HCT116 (cell line): ENCODE data around the gene CORO2A. TPM values are rescaled to one million over a fixed set of nuclear protein-coding genes. Genes with fewer than 3 reads are reported as not detected.

ENCODE experiments used
- ATAC-seq: fragments of 200-7000 bp; cut with Tn5 transposase; 2 replicates; pipeline ENCODE4 v1.9.1; 2020; ENCODE audit warnings: mild to moderate bottlenecking, moderate library complexity
- BruUV-seq: library from RNA; stranded (reverse); fragments of 400-500 nt; replicated peaks from 2 replicates; lab custom pipeline; 2021; lab: Mats Ljungman, UMichigan
- CTCF ChIA-PET: fragments of 300-600 bp; sonication (Branson Sonifier 250); formaldehyde crosslinking; loops from one replicate; lab custom pipeline; 2021; ENCODE audit warnings: antibody characterized with exemption; lab: Charles Lee
- POLR2A ChIA-PET: fragments of 300-600, 350-600 bp; sonication (Branson Sonifier 250); formaldehyde crosslinking; loops from one replicate; lab custom pipeline; 2021; ENCODE audit warnings: antibody characterized with exemption; lab: Charles Lee
- RAD21 ChIA-PET, 2 experiments: fragments of 300-600 bp; sonication (Branson Sonifier 250); formaldehyde crosslinking; loops; one replicate each; lab custom pipeline; 2023; ENCODE audit warnings: low total read pairs in 2 of 2; ENCODE audit not compliant: uncharacterized antibody in 2 of 2, unreplicated experiment in 2 of 2, low non-redundant PET in 1 of 2; lab: Charles Lee
- DNase-seq: peaks from one replicate; pipeline ENCODE4 v3.0.0-alpha.2; 2010; ENCODE audit warnings: low read depth, low spot score
- H2AFZ ChIP-seq: fragments of 200-600 bp; shearing (Covaris generic), sonication (generic); 2 replicates; pipeline ENCODE4 v1.6.1; 2017; ENCODE audit warnings: low read depth, mixed run types, mixed read lengths, antibody characterized with exemption, low read length; ENCODE audit not compliant: poor library complexity, severe bottlenecking
- H3K27ac ChIP-seq: 2 replicates; pipeline ENCODE4 v1.5.1; 2012; ENCODE audit warnings: low read depth, low read length
- H3K27me3 ChIP-seq: fragments of 200-600 bp; sonication (generic); 2 replicates; pipeline ENCODE4 v1.6.1; 2016; ENCODE audit warnings: mixed run types, low read length, mixed read lengths; ENCODE audit not compliant: insufficient read depth
- H3K36me3 ChIP-seq, 2 experiments: fragments of 200-500 bp in 1 of 2; fragments of 200-600 bp in 1 of 2; sonication (Bioruptor generic) in 1 of 2; sonication (generic) in 1 of 2; 2 replicates each; pipeline versions ENCODE4 v1.5.1 to v1.6.1; 2014 to 2016; ENCODE audit warnings: low read length in 2 of 2, inconsistent platforms in 1 of 2, mixed read lengths in 1 of 2, mixed run types in 1 of 2; ENCODE audit not compliant: insufficient read depth in 2 of 2, control insufficient read depth in 1 of 2
- H3K4me1 ChIP-seq, 2 experiments: fragments of 200-600 bp in 1 of 2; sonication (generic) in 1 of 2; 2 replicates each; pipeline versions ENCODE4 v1.5.1 to v1.6.1; 2012 to 2017; ENCODE audit warnings: low read length in 2 of 2, inconsistent platforms in 1 of 2, mild to moderate bottlenecking in 1 of 2, mixed read lengths in 1 of 2, mixed run types in 1 of 2, moderate library complexity in 1 of 2; ENCODE audit not compliant: insufficient read depth in 2 of 2, control insufficient read depth in 1 of 2
- H3K4me2 ChIP-seq: fragments of 200-600 bp; sonication (generic); 2 replicates; pipeline ENCODE4 v1.6.1; 2017; ENCODE audit warnings: mixed run types, low read length, mixed read lengths
- H3K4me3 ChIP-seq, 2 experiments: fragments of 200-600 bp in 1 of 2; sonication (generic) in 1 of 2; replicated peaks in 1 of 2; 2 replicates each; pipeline ENCODE4 v1.5.1; 2011 to 2016; ENCODE audit warnings: low read length in 2 of 2, control low read depth in 1 of 2, low read depth in 1 of 2, mild to moderate bottlenecking in 1 of 2, mixed read lengths in 1 of 2, mixed run types in 1 of 2
- H3K79me2 ChIP-seq: fragments of 200-600 bp; sonication (generic); 2 replicates; pipeline ENCODE4 v1.6.1; 2017; ENCODE audit warnings: mild to moderate bottlenecking, mixed run types, low read length, moderate library complexity, mixed read lengths; ENCODE audit not compliant: insufficient read depth
- H3K9ac ChIP-seq: fragments of 200-600 bp; sonication (generic); 2 replicates; pipeline ENCODE4 v1.6.1; 2016; ENCODE audit warnings: low read length, mixed read lengths
- H3K9me2 ChIP-seq: fragments of 200-600 bp; sonication (generic), shearing (Covaris generic); 2 replicates; pipeline ENCODE4 v1.6.1; 2017; ENCODE audit warnings: mixed run types, mild to moderate bottlenecking, moderate library complexity; ENCODE audit not compliant: insufficient read depth
- H3K9me3 ChIP-seq, 2 experiments: fragments of 200-500 bp in 1 of 2; fragments of 200-600 bp in 1 of 2; sonication (Bioruptor generic) in 1 of 2; sonication (generic) in 1 of 2; 2 replicates each; pipeline ENCODE4 v1.6.1; 2014 to 2017; ENCODE audit warnings: low read length in 2 of 2, mixed read lengths in 2 of 2, inconsistent platforms in 1 of 2, low read depth in 1 of 2, mild to moderate bottlenecking in 1 of 2, mixed run types in 1 of 2, moderate library complexity in 1 of 2; ENCODE audit not compliant: control insufficient read depth in 1 of 2, insufficient read depth in 1 of 2
- H4K20me1 ChIP-seq: fragments of 200-600 bp; sonication (generic), shearing (Covaris generic); 2 replicates; pipeline ENCODE4 v1.6.1; 2017; ENCODE audit warnings: mixed run types, mild to moderate bottlenecking, moderate library complexity; ENCODE audit not compliant: insufficient read depth
- CEBPB ChIP-seq: IDR thresholded peaks from 2 replicates; pipeline ENCODE4 v1.6.1; 2012; ENCODE audit warnings: low read depth
- CTCF ChIP-seq, 3 experiments: fragments of 200-600 bp in 1 of 3; sonication (generic) in 1 of 3; IDR thresholded peaks in 2 of 3; conservative IDR thresholded peaks in 1 of 3; 2 replicates each; pipeline ENCODE4 v1.5.1; 2012 to 2017; ENCODE audit warnings: low read depth in 2 of 3, low read length in 2 of 3, antibody characterized with exemption in 1 of 3, borderline replicate concordance in 1 of 3, control low read depth in 1 of 3, mild to moderate bottlenecking in 1 of 3, mixed read lengths in 1 of 3, mixed run types in 1 of 3, moderate library complexity in 1 of 3; ENCODE audit not compliant: insufficient read depth in 1 of 3
- EZH2phosphoT487 ChIP-seq: fragments of 200-600 bp; IDR thresholded peaks from 2 replicates; pipeline ENCODE4 v1.6.1; 2018; ENCODE audit warnings: antibody characterized with exemption, borderline replicate concordance
- FOSL1 ChIP-seq: IDR thresholded peaks from 2 replicates; pipeline ENCODE4 v1.6.1; 2012; ENCODE audit warnings: low read depth
- MAX ChIP-seq: IDR thresholded peaks from 2 replicates; pipeline ENCODE4 v1.6.1; 2012
- REST ChIP-seq: IDR thresholded peaks from 2 replicates; pipeline ENCODE4 v1.6.1; 2012; ENCODE audit warnings: low read depth
- SIN3A ChIP-seq: IDR thresholded peaks from 2 replicates; pipeline ENCODE4 v1.6.1; 2012; ENCODE audit warnings: low read depth
- TCF7L2 ChIP-seq: IDR thresholded peaks from 2 replicates; pipeline ENCODE4 v1.7.0; 2011; ENCODE audit warnings: borderline replicate concordance, inconsistent platforms; ENCODE audit not compliant: insufficient read depth, insufficient read length; ENCODE audit errors: extremely low read depth
- YY1 ChIP-seq: IDR thresholded peaks from 2 replicates; pipeline ENCODE4 v1.6.1; 2011; ENCODE audit warnings: low read length, low read depth, moderate library complexity, mild to moderate bottlenecking; ENCODE audit not compliant: insufficient replicate concordance; ENCODE audit errors: extremely low read depth
- ZBTB33 ChIP-seq: IDR thresholded peaks from 2 replicates; pipeline ENCODE4 v1.6.1; 2011; ENCODE audit warnings: mild to moderate bottlenecking, low read length, moderate library complexity; ENCODE audit not compliant: insufficient replicate concordance; ENCODE audit errors: extremely low read depth
- ZFX ChIP-seq: fragments of 450-650 bp; IDR thresholded peaks from 2 replicates; pipeline ENCODE4 v1.6.1; 2017
- intact Hi-C: fragments of 100-400 bp; cut with micrococcal nuclease; formaldehyde crosslinking; loops from 2 replicates; pipeline ENCODE4 v1.10.0; 2022
- total RNA-seq: library from RNA; stranded (reverse); gene quantifications from one replicate; pipeline ENCODE4 v1.2.1, GENCODE V29; 2021; ENCODE audit not compliant: unreplicated experiment

Gene CORO2A
- total RNA-seq, 1 experiment from 2014 or later, result 5.7 TPM

- RAD21 ChIA-PET, result no interaction called here
- Histone ChIP-seq H3K27me3 (no peaks in the 10 kb centered on the region), H3K27ac (no peak overlapping the region), H3K9me3 (no peaks in the 10 kb centered on the region), H3K4me3 (no peak overlapping the region), H3K4me1 (peaks cover 4 to 13% of the 10 kb centered on the region in 2 experiments; a peak in 3 of 4 replicates), H3K9me2 (no peaks in the 10 kb centered on the region), H4K20me1 (no peaks in the 10 kb centered on the region), H3K9ac (no peak overlapping the region), H3K79me2 (no peaks in the 10 kb centered on the region), H3K4me2 (no peak overlapping the region), H3K36me3 (no peaks in the 10 kb centered on the region), H2AFZ (no peak overlapping the region)
- no peak for TF ChIP-seq FOSL1
- no peak for TF ChIP-seq ZBTB33
- ATAC-seq (no peak), DNase-seq (no peak)
- intact Hi-C loops, result no loop called here
- no TSS peak for BruUV-seq
- CTCF ChIA-PET, result no interaction called here
- POLR2A ChIA-PET, result no interaction called here
These were observed 10.2 kb downstream of the CORO2A start for GRCh38 chr9:98182069-98182820.

GRCh38 chr9:98181746-98182068 lies 10.7 kb downstream of the CORO2A start:
- Histone ChIP-seq H2AFZ (no peak overlapping the region), H3K36me3 (no peaks in the 10 kb centered on the region), H3K9ac (no peak overlapping the region), H3K9me2 (no peaks in the 10 kb centered on the region), H3K27ac (no peak overlapping the region), H4K20me1 (no peaks in the 10 kb centered on the region), H3K4me1 (peaks cover 4 to 13% of the 10 kb centered on the region in 2 experiments; a peak in 3 of 4 replicates), H3K4me3 (no peak overlapping the region), H3K9me3 (no peaks in the 10 kb centered on the region), H3K27me3 (no peaks in the 10 kb centered on the region), H3K4me2 (no peak overlapping the region), H3K79me2 (no peaks in the 10 kb centered on the region)
- RAD21 ChIA-PET, result no interaction called here
- CTCF ChIA-PET, result no interaction called here
- ATAC-seq (no peak), DNase-seq (no peak)
- no TSS peak for BruUV-seq
- intact Hi-C loops, result no loop called here
- POLR2A ChIA-PET, result no interaction called here
- TF ChIP-seq TCF7L2 (no peak), MAX (no peak), CTCF (IDR thresholded peaks at IDR 0.05 in 2 of 3, conservative IDR thresholded peaks at IDR 0.05 in 1 of 3; ENCODE audit: borderline replicate concordance in 1 of 3, insufficient read depth in 1 of 3, low read depth in 2 of 3, low read length in 2 of 3) (no peak), REST (no peak), YY1 (no peak), CEBPB (no peak), EZH2phosphoT487 (no peak), SIN3A (no peak), ZFX (no peak)
